GM13977 (cell line): ENCODE results near the gene PHC2.

Source experiments
- DNase-seq: peaks from one replicate; pipeline ENCODE4 v3.0.0; 2012; ENCODE audit warnings: low spot score
- CTCF ChIP-seq: IDR thresholded peaks from 2 replicates; pipeline ENCODE4 v1.5.1; 2012; ENCODE audit warnings: mild to moderate bottlenecking, control low read depth; ENCODE audit not compliant: insufficient read depth; ENCODE audit errors: extremely low read depth, missing control alignments
- in situ Hi-C: fragments of 300-500 bp; cut with MboI; formaldehyde crosslinking; loops from one replicate; pipeline ENCODE4 v1.12.0; 2022; ENCODE audit warnings: low sequenced_read_pairs, low pct_unique_long_range_greater_than_20kb, mixed read lengths, inconsistent platforms; ENCODE audit not compliant: unreplicated experiment

The PHC2 gene

GRCh38 chr1:33380811-33381210, 50.1 kb downstream of the PHC2 start:
- TF ChIP-seq CTCF: no peak
- in situ Hi-C loops: no loop called here
- no peak for DNase-seq

GRCh38 chr1:33379631-33380354, 51.1 kb downstream of the PHC2 start:
- TF ChIP-seq CTCF: no peak
- in situ Hi-C loops: loop anchor here (10.0 kb wide), 1 partner anchor 85 kb away; no protein-coding TSS in a partner anchor
- DNase-seq: no peak

GRCh38 chr1:33378976-33379375, 51.9 kb downstream of the PHC2 start:
- no peak for TF ChIP-seq CTCF
- in situ Hi-C loops: loop anchor here (10.0 kb wide), 1 partner anchor 86 kb away; no protein-coding TSS in a partner anchor
- DNase-seq: no peak

- in situ Hi-C loops: loop anchor here (10.0 kb wide), 1 partner anchor 86 kb away; no protein-coding TSS in a partner anchor
- DNase-seq: no peak
- TF ChIP-seq CTCF: no peak
Observed at GRCh38 chr1:33378524-33378923, 52.4 kb downstream of the PHC2 start.

GRCh38 chr1:33377756-33378155, 53.1 kb downstream of the PHC2 start:
- DNase-seq: no peak
- TF ChIP-seq CTCF: no peak
- in situ Hi-C loops: loop anchor here (10.0 kb wide), 1 partner anchor 87 kb away; no protein-coding TSS in a partner anchor

GRCh38 chr1:33377013-33377412, 53.9 kb downstream of the PHC2 start:
- in situ Hi-C loops: loop anchor here (10.0 kb wide), 1 partner anchor 88 kb away; no protein-coding TSS in a partner anchor
- DNase-seq: no peak

More at GRCh38 chr1:33377013-33377412, 53.9 kb downstream of the PHC2 start:
- TF ChIP-seq CTCF: no peak
